ENCODE results near the gene APPBP2.

APPBP2 gene

GRCh38 chr17:60481604-60482003 is 44.4 kb downstream of the APPBP2 start:
- TF ChIP-seq CTCF (conservative IDR thresholded peaks at IDR 0.05; ENCODE audit: low read depth): no peak
- CTCF ChIA-PET: interaction anchor here (0.6 kb wide), 1 partner anchor 344 kb away, joined by 5 read pairs; no protein-coding TSS in a partner anchor
- no peak overlapping the region for H3K27ac ChIP-seq
- POLR2A ChIA-PET (ENCODE audit: low non-redundant PET): no interaction called here
- no peak for DNase-seq (ENCODE audit: low spot score)

GRCh38 chr17:60473788-60474187 is 52.3 kb downstream of the APPBP2 start:
- no peak for DNase-seq (ENCODE audit: low spot score)
- H3K27ac ChIP-seq: no peak overlapping the region
- CTCF ChIA-PET: interaction anchor here (0.6 kb wide), 1 partner anchor 165 kb away, joined by 3 read pairs; no protein-coding TSS in a partner anchor
- no peak for TF ChIP-seq CTCF (conservative IDR thresholded peaks at IDR 0.05; ENCODE audit: low read depth)
- POLR2A ChIA-PET (ENCODE audit: low non-redundant PET): no interaction called here

- CTCF ChIA-PET: no interaction called here
- no peak overlapping the region for H3K27ac ChIP-seq
- no peak for DNase-seq (ENCODE audit: low spot score)
- TF ChIP-seq CTCF (conservative IDR thresholded peaks at IDR 0.05; ENCODE audit: low read depth): no peak
- POLR2A ChIA-PET (ENCODE audit: low non-redundant PET): no interaction called here
These were observed 53.6 kb downstream of the APPBP2 start for GRCh38 chr17:60472449-60472848.

GRCh38 chr17:60471451-60471850 is 54.6 kb downstream of the APPBP2 start:
- no peak for DNase-seq (ENCODE audit: low spot score)
- ChIA-PET POLR2A (ENCODE audit: low non-redundant PET) (no interaction called here), CTCF (interaction anchor here (0.7 kb wide), 1 partner anchor 49 kb away, joined by 3 read pairs; the partner anchor contains the start of gene CHCT1)
- H3K27ac ChIP-seq: no peak overlapping the region
- TF ChIP-seq CTCF (conservative IDR thresholded peaks at IDR 0.05; ENCODE audit: low read depth): no peak

- no peak for DNase-seq (ENCODE audit: low spot score)
- no peak for TF ChIP-seq CTCF (conservative IDR thresholded peaks at IDR 0.05; ENCODE audit: low read depth)
- ChIA-PET CTCF (no interaction called here), POLR2A (ENCODE audit: low non-redundant PET) (no interaction called here)
- H3K27ac ChIP-seq: no peak overlapping the region
These were observed 57.7 kb downstream of the APPBP2 start for GRCh38 chr17:60468371-60468770.

- no peak overlapping the region for H3K27ac ChIP-seq
- DNase-seq (ENCODE audit: low spot score): no peak
- CTCF ChIA-PET: interaction anchor here (1.1 kb wide), 1 partner anchor 10 kb away, joined by 4 read pairs; no protein-coding TSS in a partner anchor
- POLR2A ChIA-PET (ENCODE audit: low non-redundant PET): no interaction called here
- no peak for TF ChIP-seq CTCF (conservative IDR thresholded peaks at IDR 0.05; ENCODE audit: low read depth)
These were observed 61.7 kb downstream of the APPBP2 start for GRCh38 chr17:60464343-60464742.

Measured in RWPE1 (cell line).